Activated gamma-delta T cell (primary cell): ENCODE data around the gene WASHC1.
"Not testable (repeated sequence)": the region's sequence is repeated elsewhere in the genome, so short reads cannot be mapped to it uniquely, and the experiment has no call there.

Source experiments
- DNase-seq: peaks from one replicate; lab custom pipeline; 2025; lab: John Stamatoyannopoulos, UW
- total RNA-seq, 2 donors: gene quantifications; one replicate each; lab custom pipeline; 2026; lab: John Stamatoyannopoulos, UW

Gene WASHC1
- 10.4 to 24.5 reads per million in 2 donors for total RNA-seq

GRCh38 chr9:29356-29755 lies at the start of gene WASHC1:
Gene WASHC1, minus strand, starts transcription at chr9:29456. Its CDS starts 4,457 bp downstream, at chr9:24999.
- DNase-seq, result not testable (repeated sequence)

- not testable (repeated sequence) for DNase-seq
Measured at GRCh38 chr9:78333-78732, 49.1 kb upstream of the WASHC1 start.

DNA sequence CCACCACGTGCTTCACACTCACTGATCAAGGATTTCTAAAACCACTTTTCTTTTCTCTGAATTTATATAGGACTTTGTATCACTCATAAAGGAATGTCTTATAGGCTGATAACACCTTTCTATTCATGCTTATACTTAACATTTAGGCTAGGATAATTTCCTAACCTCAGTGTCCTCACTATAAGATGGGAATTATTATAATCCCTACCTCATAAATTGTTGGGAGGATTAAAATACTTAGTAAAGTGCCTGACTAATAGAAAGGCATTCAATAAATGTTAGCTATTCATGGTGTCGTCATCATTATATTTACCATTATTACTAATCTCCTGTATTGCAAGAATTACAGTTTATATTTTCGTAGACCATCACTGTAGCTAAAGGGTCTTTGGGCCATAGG lies 47.1 kb upstream of the WASHC1 start:
- not testable (repeated sequence) for DNase-seq

DNA sequence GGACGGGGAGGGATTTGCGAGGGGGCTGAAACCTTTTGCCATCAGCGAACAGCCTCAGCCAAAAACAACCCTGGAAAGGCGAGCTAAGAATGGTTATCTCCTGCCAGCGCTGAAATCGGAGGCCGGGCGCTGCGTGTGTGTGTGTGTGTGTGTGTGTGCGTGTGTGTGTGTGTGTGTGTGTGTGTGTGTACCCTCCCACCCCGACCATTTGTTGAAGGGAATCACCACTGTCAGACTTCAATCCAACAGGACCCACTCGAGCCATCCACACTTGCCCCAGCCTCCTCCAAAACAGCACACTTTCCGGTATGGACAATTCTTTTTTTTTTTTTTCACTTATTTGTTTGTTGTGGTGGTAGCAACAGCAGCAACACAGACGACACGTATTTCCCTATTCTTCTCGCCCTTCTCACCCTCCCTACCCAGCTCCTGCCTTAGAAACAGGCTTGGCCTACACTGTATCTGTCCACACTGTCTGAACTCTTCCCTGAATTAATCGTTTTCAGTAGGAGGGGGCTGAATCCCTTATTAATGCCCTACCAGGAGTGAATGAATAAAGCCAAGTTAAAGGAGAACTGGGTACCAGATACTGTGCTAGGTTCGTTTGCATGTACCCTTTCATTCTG lies 44.8 kb upstream of the WASHC1 start:
- DNase-seq, result not testable (repeated sequence)

- not testable (repeated sequence) for DNase-seq
Measured at GRCh38 chr9:73076-73899, 44.0 kb upstream of the WASHC1 start.

GRCh38 chr9:63031-63629 lies 33.9 kb upstream of the WASHC1 start:
- not testable (repeated sequence) for DNase-seq

GRCh38 chr9:52678-53077 lies 23.4 kb upstream of the WASHC1 start:
- DNase-seq, result not testable (repeated sequence)

DNA sequence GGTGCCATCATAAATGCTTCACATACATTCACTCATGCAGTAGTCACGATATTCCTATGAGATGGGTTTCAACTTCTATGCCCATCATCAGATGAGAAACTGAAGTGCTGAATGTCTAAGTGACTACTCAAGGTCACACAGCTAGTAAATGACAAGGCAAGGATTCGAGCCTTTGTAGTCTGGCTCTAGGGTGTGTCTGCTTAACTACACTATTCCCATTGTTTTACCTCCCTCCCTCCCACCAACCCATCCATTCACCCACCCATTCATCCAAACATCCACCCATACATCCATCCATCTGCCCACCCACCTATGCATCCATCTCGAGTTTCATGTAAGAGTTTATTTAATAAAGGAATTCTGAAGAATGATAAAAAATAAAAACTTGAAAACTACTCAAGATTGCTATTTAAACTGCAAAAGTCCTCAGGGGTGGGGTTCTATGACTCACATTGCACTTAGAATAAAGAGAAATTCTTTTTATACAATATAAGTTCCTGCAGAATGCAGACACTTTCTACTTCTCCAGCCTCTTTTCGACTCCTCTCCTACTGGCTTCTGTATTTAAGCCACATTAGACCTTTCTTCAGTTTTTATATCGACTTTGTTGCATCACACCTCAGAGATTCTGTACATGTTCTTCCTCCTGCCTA lies 19.1 kb upstream of the WASHC1 start:
- not testable (repeated sequence) for DNase-seq

- not testable (repeated sequence) for DNase-seq
Measured at GRCh38 chr9:46639-47271, 17.5 kb upstream of the WASHC1 start.

DNA sequence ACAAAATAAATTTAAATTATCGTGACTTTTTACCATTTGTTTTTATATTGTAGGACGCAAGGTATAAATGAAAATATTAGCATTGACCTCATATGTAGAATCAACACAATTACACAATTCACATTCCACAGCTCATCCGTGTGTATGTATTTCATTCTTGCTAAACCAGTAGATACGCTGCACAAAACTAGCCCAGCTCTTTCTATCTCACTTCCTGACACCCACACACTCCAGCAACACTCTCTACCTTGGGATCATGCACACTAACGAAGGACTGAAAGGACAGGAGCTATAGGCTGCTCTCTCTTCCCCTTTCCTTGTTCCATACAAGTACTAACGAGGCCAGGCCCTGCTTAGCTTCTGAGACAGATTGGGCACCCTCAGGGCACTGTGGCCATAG lies 16.9 kb upstream of the WASHC1 start:
- not testable (repeated sequence) for DNase-seq

- not testable (repeated sequence) for DNase-seq
Measured at GRCh38 chr9:45180-45878, 16.1 kb upstream of the WASHC1 start.

- not testable (repeated sequence) for DNase-seq
Measured at GRCh38 chr9:44416-44815, 15.2 kb upstream of the WASHC1 start.

DNA sequence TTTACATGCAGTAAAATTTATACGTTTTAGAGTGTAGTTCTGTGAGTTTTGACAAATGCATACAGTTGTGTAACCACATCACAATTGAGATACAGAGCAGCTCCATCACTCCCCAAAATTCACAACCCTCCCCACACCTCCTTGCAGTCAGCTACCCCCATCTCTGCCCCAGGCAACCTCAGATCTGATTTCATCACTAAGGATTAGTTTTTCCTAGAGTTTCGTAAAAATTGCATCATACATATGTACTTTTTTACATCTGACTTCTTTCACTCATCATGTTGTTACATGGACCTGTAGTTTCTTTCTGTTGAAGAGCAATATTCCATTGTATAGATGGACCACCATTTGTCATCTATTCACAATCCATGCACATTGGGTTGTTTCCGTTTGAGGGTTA lies 14.4 kb upstream of the WASHC1 start:
- not testable (repeated sequence) for DNase-seq

DNA sequence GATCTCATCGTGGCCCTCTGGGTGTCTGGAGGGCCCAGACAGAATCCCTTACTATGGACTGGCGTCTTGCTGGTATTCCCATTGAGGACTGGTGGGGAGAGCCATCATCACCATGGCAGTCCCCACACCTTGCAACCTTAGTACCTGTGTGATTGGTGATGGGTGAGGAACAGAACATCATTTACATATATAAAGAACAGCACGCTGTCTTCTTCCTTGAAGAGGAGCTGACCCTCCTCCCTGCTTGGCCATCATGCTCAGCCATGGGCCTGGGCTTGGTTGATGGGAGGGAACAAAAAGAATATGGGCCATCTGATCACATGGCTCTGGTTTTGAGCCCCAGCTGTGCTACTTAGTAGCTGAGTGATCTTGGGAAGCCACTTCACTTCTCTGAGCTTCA lies 13.9 kb upstream of the WASHC1 start:
- not testable (repeated sequence) for DNase-seq

DNA sequence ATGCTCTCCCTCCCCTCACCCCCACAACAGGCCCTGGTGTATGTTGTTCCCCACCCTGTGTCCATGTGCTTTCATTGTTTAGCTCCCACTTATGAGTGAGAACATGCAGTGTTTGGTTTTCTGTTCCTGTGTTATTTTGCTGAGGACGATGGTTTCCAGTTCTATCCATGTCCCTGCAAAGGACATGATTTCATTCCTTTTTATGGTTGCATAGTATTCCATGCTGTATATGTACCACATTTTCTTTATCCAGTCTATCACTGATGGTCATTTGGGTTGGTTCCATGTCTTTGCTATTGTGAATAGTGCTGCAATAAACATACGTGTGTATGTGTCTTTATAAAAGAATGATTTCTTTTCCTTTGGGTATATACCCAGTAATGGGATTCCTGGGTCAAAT lies 12.6 kb upstream of the WASHC1 start:
- not testable (repeated sequence) for DNase-seq

- DNase-seq, result not testable (repeated sequence)
Measured at GRCh38 chr9:41261-41676, 12.0 kb upstream of the WASHC1 start.

- DNase-seq, result not testable (repeated sequence)
Measured at GRCh38 chr9:32308-32707, 3.1 kb upstream of the WASHC1 start.

DNA sequence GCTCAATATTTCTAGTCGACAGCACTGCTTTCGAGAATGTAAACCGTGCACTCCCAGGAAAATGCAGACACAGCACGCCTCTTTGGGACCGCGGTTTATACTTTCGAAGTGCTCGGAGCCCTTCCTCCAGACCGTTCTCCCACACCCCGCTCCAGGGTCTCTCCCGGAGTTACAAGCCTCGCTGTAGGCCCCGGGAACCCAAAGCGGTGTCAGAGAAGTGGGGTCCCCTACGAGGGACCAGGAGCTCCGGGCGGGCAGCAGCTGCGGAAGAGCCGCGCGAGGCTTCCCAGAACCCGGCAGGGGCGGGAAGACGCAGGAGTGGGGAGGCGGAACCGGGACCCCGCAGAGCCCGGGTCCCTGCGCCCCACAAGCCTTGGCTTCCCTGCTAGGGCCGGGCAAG lies 481 bp downstream of the WASHC1 start:
- DNase-seq, result not testable (repeated sequence)

- not testable (repeated sequence) for DNase-seq
Measured at GRCh38 chr9:21621-22020, 7.6 kb downstream of the WASHC1 start.

DNA sequence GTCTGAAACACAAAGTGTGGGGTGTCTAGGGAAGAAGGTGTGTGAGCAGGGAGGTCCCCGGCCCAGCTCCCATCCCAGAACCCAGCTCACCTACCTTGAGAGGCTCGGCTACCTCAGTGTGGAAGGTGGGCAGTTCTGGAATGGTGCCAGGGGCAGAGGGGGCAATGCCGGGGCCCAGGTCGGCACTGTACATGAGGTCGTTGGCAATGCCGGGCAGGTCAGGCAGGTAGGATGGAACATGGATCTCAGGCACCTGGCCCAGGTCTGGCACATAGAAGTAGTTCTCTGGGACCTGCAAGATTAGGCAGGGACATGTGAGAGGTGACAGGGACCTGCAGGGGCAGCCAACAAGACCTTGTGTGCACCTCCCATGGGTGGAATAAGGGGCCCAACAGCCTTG lies 12.4 kb downstream of the WASHC1 start:
- DNase-seq, result not testable (repeated sequence)
